Lower lobe of right lung (tissue), 2 donors: ENCODE results near the gene SBF1. TPM values are rescaled to one million over a fixed set of nuclear protein-coding genes. Genes with fewer than 3 reads are reported as not detected.

Source experiments
- ATAC-seq, 2 donors: fragments of 200-7000 bp; cut with Tn5 transposase; one replicate each; pipeline ENCODE4 v1.9.1; 2020 to 2022; ENCODE audit warnings: mild to moderate bottlenecking in 2 of 2, moderate library complexity in 2 of 2
- DNase-seq: peaks from one replicate; pipeline ENCODE4 v3.0.0-alpha.2; 2020
- H3K27ac ChIP-seq: fragments of 200-600 bp; one replicate; pipeline ENCODE4 v1.8.0; 2022
- H3K27me3 ChIP-seq: fragments of 200-600 bp; one replicate; pipeline ENCODE4 v1.8.0; 2022; ENCODE audit warnings: low read depth
- H3K36me3 ChIP-seq: fragments of 200-600 bp; one replicate; pipeline ENCODE4 v1.8.0; 2022; ENCODE audit warnings: mild to moderate bottlenecking
- H3K4me1 ChIP-seq: fragments of 200-600 bp; one replicate; pipeline ENCODE4 v1.8.0; 2022
- H3K4me3 ChIP-seq: fragments of 200-600 bp; one replicate; pipeline ENCODE4 v1.8.0; 2022; ENCODE audit warnings: mild to moderate bottlenecking
- H3K9me3 ChIP-seq: fragments of 200-600 bp; one replicate; pipeline ENCODE4 v1.8.0; 2022
- CTCF ChIP-seq: fragments of 200-600 bp; IDR thresholded peaks from one replicate; pipeline ENCODE4 v1.8.0; 2022; ENCODE audit warnings: antibody characterized with exemption, mild to moderate bottlenecking
- intact Hi-C: fragments of 100-400 bp; cut with DNase I; formaldehyde crosslinking; loops from one replicate; pipeline ENCODE4 v1.11.0; 2022
- total RNA-seq: library from RNA; stranded (reverse); fragmentation: NEBNext Ultra II Directional; extraction: Animal tissue kit (Norgen Biotek cat#: 25700); gene quantifications from one replicate; pipeline ENCODE4 v1.2.1, GENCODE V29; 2021
- donor health status: DM: no; HTN: yes; CAD: no; lungs with severe emphysema.

Gene SBF1
- total RNA-seq, 1 donor from 2014 or later, result 59.0 TPM

GRCh38 chr22:50475652-50476002 is 792 bp upstream of the SBF1 start:
- peak overlapping the region; percentile 79 for H3K27ac ChIP-seq
- intact Hi-C loops, result no loop called here
- ATAC-seq, result no peak

GRCh38 chr22:50473855-50474671 is 772 bp downstream of the SBF1 start:
- Histone ChIP-seq H3K4me3 (peak overlapping the region; percentile 83), H3K4me1 (peaks cover 58% of the 10 kb centered on the region), H3K27me3 (peaks cover 5% of the 10 kb centered on the region), H3K36me3 (no peaks in the 10 kb centered on the region), H3K9me3 (no peaks in the 10 kb centered on the region), H3K27ac (peak overlapping the region; percentile 67)
- DNase-seq (peak; percentile 62), ATAC-seq (peak; percentile 37 to 60)
- intact Hi-C loops, result no loop called here
- TF ChIP-seq CTCF, result no peak

More at GRCh38 chr22:50475652-50476002, 792 bp upstream of the SBF1 start:
- H3K4me1 ChIP-seq, result peaks cover 42% of the 10 kb centered on the region
- no peak for TF ChIP-seq CTCF
- no peaks in the 10 kb centered on the region for H3K9me3 ChIP-seq
- H3K27me3 ChIP-seq, result peaks cover 12% of the 10 kb centered on the region
- H3K4me3 ChIP-seq, result peak overlapping the region; percentile 83
- no peaks in the 10 kb centered on the region for H3K36me3 ChIP-seq
- no peak for DNase-seq

GRCh38 chr22:50473088-50473487 is 1.7 kb downstream of the SBF1 start:
- ATAC-seq, result no peak

GRCh38 chr22:50471962-50472361 is 2.9 kb downstream of the SBF1 start:
- no peak for TF ChIP-seq CTCF
- no peak for DNase-seq
- intact Hi-C loops, result no loop called here
- Histone ChIP-seq H3K36me3 (peaks cover 14% of the 10 kb centered on the region), H3K4me3 (no peak overlapping the region), H3K27me3 (no peaks in the 10 kb centered on the region), H3K4me1 (peaks cover 60% of the 10 kb centered on the region), H3K9me3 (no peaks in the 10 kb centered on the region), H3K27ac (no peak overlapping the region)
- no peak for ATAC-seq

More at GRCh38 chr22:50473088-50473487, 1.7 kb downstream of the SBF1 start:
- Histone ChIP-seq H3K36me3 (peaks cover 3% of the 10 kb centered on the region), H3K4me3 (peak overlapping the region; percentile 83), H3K9me3 (no peaks in the 10 kb centered on the region), H3K27ac (no peak overlapping the region), H3K27me3 (no peaks in the 10 kb centered on the region), H3K4me1 (peaks cover 60% of the 10 kb centered on the region)
- intact Hi-C loops, result no loop called here
- no peak for DNase-seq
- peak; percentile 10 for TF ChIP-seq CTCF

GRCh38 chr22:50471197-50471847 is 3.5 kb downstream of the SBF1 start:
- Histone ChIP-seq H3K4me1 (peaks cover 60% of the 10 kb centered on the region), H3K27me3 (no peaks in the 10 kb centered on the region), H3K9me3 (no peaks in the 10 kb centered on the region), H3K4me3 (no peak overlapping the region), H3K36me3 (peaks cover 20% of the 10 kb centered on the region), H3K27ac (no peak overlapping the region)
- ATAC-seq, result no peak
- DNase-seq, result no peak
- intact Hi-C loops, result no loop called here
- no peak for TF ChIP-seq CTCF
